NCI-H526 (cell line): ENCODE measurements around the gene ZAP70.

Source experiments
- DNase-seq, 2 experiments: peaks; one replicate each; lab custom pipeline; 2025; lab: John Stamatoyannopoulos, UW

The ZAP70 gene

GRCh38 chr2:97788986-97789644 is 75.7 kb downstream of the ZAP70 start:
- no peak for DNase-seq
